HG03342 (cell line): Measurements from ENCODE around the gene NRCAM.
"Not testable (repeated sequence)": the region's sequence is repeated elsewhere in the genome, so short reads cannot be mapped to it uniquely, and the experiment has no call there.

Source experiments
- ATAC-seq: cut with Tn5 transposase; IDR thresholded peaks from one replicate; pipeline ENCODE4 v1.9.1; 2021; ENCODE audit warnings: mild to moderate bottlenecking, moderate library complexity; ENCODE audit not compliant: unreplicated experiment

NRCAM gene

GRCh38 chr7:108403597-108404217, 52.5 kb downstream of the NRCAM start:
- no peak for ATAC-seq

- peak; percentile 68 for ATAC-seq
Observed at GRCh38 chr7:108402865-108403264, 53.4 kb downstream of the NRCAM start.

GRCh38 chr7:108396080-108396479, 60.2 kb downstream of the NRCAM start:
- ATAC-seq: no peak

- no peak for ATAC-seq
Observed at GRCh38 chr7:108395426-108395825, 60.8 kb downstream of the NRCAM start.

- ATAC-seq: not testable (repeated sequence)
Observed at GRCh38 chr7:108393097-108393496, 63.1 kb downstream of the NRCAM start.

GRCh38 chr7:108387686-108388085, 68.5 kb downstream of the NRCAM start:
- not testable (repeated sequence) for ATAC-seq

GRCh38 chr7:108385834-108386422, 70.3 kb downstream of the NRCAM start:
- ATAC-seq: no peak

GRCh38 chr7:108384716-108385483, 71.3 kb downstream of the NRCAM start:
- peak; percentile 77 for ATAC-seq

- no peak for ATAC-seq
Observed at GRCh38 chr7:108382932-108383331, 73.3 kb downstream of the NRCAM start.

- no peak for ATAC-seq
Observed at GRCh38 chr7:108380517-108380916, 75.7 kb downstream of the NRCAM start.

- no peak for ATAC-seq
Observed at GRCh38 chr7:108376206-108376605, 80.0 kb downstream of the NRCAM start.

- ATAC-seq: no peak
Observed at GRCh38 chr7:108375668-108376067, 80.6 kb downstream of the NRCAM start.

- no peak for ATAC-seq
Observed at GRCh38 chr7:108374899-108375298, 81.3 kb downstream of the NRCAM start.

- ATAC-seq: no peak
Observed at GRCh38 chr7:108372618-108373017, 83.6 kb downstream of the NRCAM start.

- ATAC-seq: no peak
Observed at GRCh38 chr7:108370616-108371015, 85.6 kb downstream of the NRCAM start.

GRCh38 chr7:108368466-108368865, 87.8 kb downstream of the NRCAM start:
- no peak for ATAC-seq

- no peak for ATAC-seq
Observed at GRCh38 chr7:108367946-108368345, 88.3 kb downstream of the NRCAM start.

GRCh38 chr7:108367314-108367713, 88.9 kb downstream of the NRCAM start:
- no peak for ATAC-seq

- ATAC-seq: no peak
Observed at GRCh38 chr7:108363659-108364058, 92.6 kb downstream of the NRCAM start.

GRCh38 chr7:108360058-108360800, 96.0 kb downstream of the NRCAM start:
- no peak for ATAC-seq

GRCh38 chr7:108358553-108358952, 97.7 kb downstream of the NRCAM start:
- ATAC-seq: no peak
